Measurements from ENCODE around the gene MAPKAP1. TPM values are rescaled to one million over a fixed set of nuclear protein-coding genes. Genes with fewer than 3 reads are reported as not detected.
"Not testable (repeated sequence)": the region's sequence is repeated elsewhere in the genome, so short reads cannot be mapped to it uniquely, and the experiment has no call there.

The MAPKAP1 gene
- total RNA-seq, 2 experiments from 2014 or later = 111 to 117 TPM

- ChIA-PET POLR2A (no interaction called here), CTCF (interaction anchor here (0.5 to 0.7 kb wide), 2 partner anchors 27 to 130 kb away, joined by 3 read pairs; no protein-coding TSS in a partner anchor)
Observed at GRCh38 chr9:125586172-125586511, 120.9 kb downstream of the MAPKAP1 start.

- POLR2A ChIA-PET = no interaction called here
- CTCF ChIA-PET = interaction anchor here (0.5 to 0.7 kb wide), 2 partner anchors 27 to 129 kb away, joined by 3 read pairs; no protein-coding TSS in a partner anchor
Observed at GRCh38 chr9:125585503-125586171, 121.4 kb downstream of the MAPKAP1 start.

GRCh38 chr9:125580701-125581286 lies 126.2 kb downstream of the MAPKAP1 start:
- POLR2A ChIA-PET = no interaction called here
- CTCF ChIA-PET = no interaction called here

GRCh38 chr9:125579030-125579932 lies 127.7 kb downstream of the MAPKAP1 start:
- CTCF ChIA-PET = no interaction called here
- POLR2A ChIA-PET = no interaction called here

- ChIA-PET POLR2A (no interaction called here), CTCF (interaction anchor here (0.9 to 1.3 kb wide), 2 partner anchors 11 to 47 kb away, joined by 3 read pairs; no protein-coding TSS in a partner anchor)
Observed at GRCh38 chr9:125574126-125574877, 132.7 kb downstream of the MAPKAP1 start.

GRCh38 chr9:125572461-125572860 lies 134.5 kb downstream of the MAPKAP1 start:
- POLR2A ChIA-PET, CTCF ChIA-PET: not testable (repeated sequence)

- CTCF ChIA-PET, POLR2A ChIA-PET: not testable (repeated sequence)
Observed at GRCh38 chr9:125571824-125572223, 135.2 kb downstream of the MAPKAP1 start.

- CTCF ChIA-PET = no interaction called here
Observed at GRCh38 chr9:125570246-125570645, 136.8 kb downstream of the MAPKAP1 start.

GRCh38 chr9:125568621-125569020 lies 138.4 kb downstream of the MAPKAP1 start:
- CTCF ChIA-PET = interaction anchor here (1.5 kb wide), 1 partner anchor 10 kb away, joined by 3 read pairs; no protein-coding TSS in a partner anchor

More at GRCh38 chr9:125570246-125570645, 136.8 kb downstream of the MAPKAP1 start:
- POLR2A ChIA-PET = no interaction called here

GRCh38 chr9:125566051-125566450 lies 141.0 kb downstream of the MAPKAP1 start:
- POLR2A ChIA-PET, CTCF ChIA-PET: not testable (repeated sequence)

More at GRCh38 chr9:125568621-125569020, 138.4 kb downstream of the MAPKAP1 start:
- POLR2A ChIA-PET = no interaction called here

- CTCF ChIA-PET = interaction anchor here (0.7 kb wide), 1 partner anchor 1996 kb away, joined by 3 read pairs; no protein-coding TSS in a partner anchor
- POLR2A ChIA-PET = no interaction called here
Observed at GRCh38 chr9:125565126-125565525, 141.9 kb downstream of the MAPKAP1 start.

GRCh38 chr9:125564631-125565030 lies 142.4 kb downstream of the MAPKAP1 start:
- ChIA-PET CTCF (no interaction called here), POLR2A (no interaction called here)

- ChIA-PET CTCF (no interaction called here), POLR2A (no interaction called here)
Observed at GRCh38 chr9:125561509-125562148, 145.4 kb downstream of the MAPKAP1 start.

- POLR2A ChIA-PET = no interaction called here
- CTCF ChIA-PET = no interaction called here
Observed at GRCh38 chr9:125559894-125560293, 147.1 kb downstream of the MAPKAP1 start.

GRCh38 chr9:125559194-125559593 lies 147.8 kb downstream of the MAPKAP1 start:
- ChIA-PET CTCF (interaction anchor here (0.7 to 1.2 kb wide), 8 partner anchors 10 to 72 kb away, joined by 3 to 5 read pairs (median 4); no protein-coding TSS in a partner anchor), POLR2A (no interaction called here)

GRCh38 chr9:125558453-125559092 lies 148.4 kb downstream of the MAPKAP1 start:
- CTCF ChIA-PET = interaction anchor here (0.7 to 1.3 kb wide), 9 partner anchors 10 to 148 kb away, joined by 3 to 5 read pairs (median 4); no protein-coding TSS in a partner anchor

GRCh38 chr9:125556046-125556721 lies 150.8 kb downstream of the MAPKAP1 start:
- CTCF ChIA-PET = no interaction called here
- POLR2A ChIA-PET = no interaction called here

More at GRCh38 chr9:125558453-125559092, 148.4 kb downstream of the MAPKAP1 start:
- POLR2A ChIA-PET = no interaction called here

- ChIA-PET POLR2A (no interaction called here), CTCF (no interaction called here)
Observed at GRCh38 chr9:125554726-125555125, 152.3 kb downstream of the MAPKAP1 start.

All from activated CD8-positive, alpha-beta memory T cell treated with anti-CD3 and anti-CD28 coated beads for 36 hours (primary cell).